HUDEP-2 (cell line): ENCODE data around the gene MAP2K3.
"Not testable (repeated sequence)": the region's sequence is repeated elsewhere in the genome, so short reads cannot be mapped to it uniquely, and the experiment has no call there.

Experiments used
- DNase-seq, 76 experiments: peaks; one replicate each; lab custom pipeline; 2025; ENCODE audit not compliant: unreplicated experiment in 76 of 76; lab: John Stamatoyannopoulos, UW

The MAP2K3 gene

GRCh38 chr17:21320430-21320829 is 35.9 kb downstream of the MAP2K3 start:
- DNase-seq, result not testable (repeated sequence)

- not testable (repeated sequence) for DNase-seq
Measured at GRCh38 chr17:21321061-21321460, 36.5 kb downstream of the MAP2K3 start.

GRCh38 chr17:21321744-21322191 is 37.3 kb downstream of the MAP2K3 start:
- DNase-seq, result not testable (repeated sequence)

- not testable (repeated sequence) for DNase-seq
Measured at GRCh38 chr17:21323257-21324111, 39.0 kb downstream of the MAP2K3 start.

- not testable (repeated sequence) for DNase-seq
Measured at GRCh38 chr17:21324741-21325140, 40.2 kb downstream of the MAP2K3 start.

- not testable (repeated sequence) for DNase-seq
Measured at GRCh38 chr17:21327921-21328320, 43.4 kb downstream of the MAP2K3 start.

- DNase-seq, result not testable (repeated sequence)
Measured at GRCh38 chr17:21328778-21329177, 44.3 kb downstream of the MAP2K3 start.

GRCh38 chr17:21330436-21331160 is 46.1 kb downstream of the MAP2K3 start:
- no peak for DNase-seq

- not testable (repeated sequence) for DNase-seq
Measured at GRCh38 chr17:21336541-21337294, 52.2 kb downstream of the MAP2K3 start.

- DNase-seq, result not testable (repeated sequence)
Measured at GRCh38 chr17:21337981-21338625, 53.6 kb downstream of the MAP2K3 start.

- no peak for DNase-seq
Measured at GRCh38 chr17:21339011-21339410, 54.5 kb downstream of the MAP2K3 start.

- DNase-seq, result not testable (repeated sequence)
Measured at GRCh38 chr17:21339571-21339970, 55.1 kb downstream of the MAP2K3 start.

- not testable (repeated sequence) for DNase-seq
Measured at GRCh38 chr17:21340407-21340806, 55.9 kb downstream of the MAP2K3 start.

GRCh38 chr17:21341279-21341678 is 56.8 kb downstream of the MAP2K3 start:
- not testable (repeated sequence) for DNase-seq

GRCh38 chr17:21341925-21342540 is 57.5 kb downstream of the MAP2K3 start:
- DNase-seq, result not testable (repeated sequence)

GRCh38 chr17:21343061-21343949 is 58.8 kb downstream of the MAP2K3 start:
- DNase-seq, result not testable (repeated sequence)

- not testable (repeated sequence) for DNase-seq
Measured at GRCh38 chr17:21344801-21345200, 60.3 kb downstream of the MAP2K3 start.

GRCh38 chr17:21345236-21345635 is 60.7 kb downstream of the MAP2K3 start:
- no peak for DNase-seq

GRCh38 chr17:21346107-21346506 is 61.6 kb downstream of the MAP2K3 start:
- not testable (repeated sequence) for DNase-seq
